SU-DHL-6 (cell line): ENCODE results near the gene IRF1.

Source experiments
- H2AFZ ChIP-seq: fragments of 200-600 bp; sonication (generic); 2 replicates; pipeline ENCODE4 v1.6.1; 2014; ENCODE audit warnings: low read depth, mild to moderate bottlenecking, moderate library complexity, mixed read lengths, antibody characterized with exemption, low read length; ENCODE audit not compliant: severe bottlenecking
- H3F3A ChIP-seq: fragments of 200-600 bp; shearing (Covaris generic); 2 replicates; pipeline ENCODE4 v1.6.0; 2016; ENCODE audit warnings: antibody characterized with exemption, mild to moderate bottlenecking; ENCODE audit not compliant: insufficient read depth
- H3K27ac ChIP-seq: fragments of 200-600 bp; sonication (generic); 2 replicates; pipeline ENCODE4 v1.5.1; 2016; ENCODE audit warnings: low read depth, mild to moderate bottlenecking, low read length, moderate library complexity, mixed read lengths
- H3K27me3 ChIP-seq: fragments of 200-600 bp; sonication (generic), shearing (Covaris generic); 2 replicates; pipeline ENCODE4 v1.6.0; 2014; ENCODE audit warnings: mild to moderate bottlenecking, low read length
- H3K36me3 ChIP-seq: fragments of 200-600 bp; sonication (generic); 2 replicates; pipeline ENCODE4 v1.6.1; 2014; ENCODE audit warnings: mild to moderate bottlenecking, low read length, mixed read lengths
- H3K4me2 ChIP-seq: fragments of 300-600, 200-600 bp; shearing (Covaris generic), sonication (generic); 2 replicates; pipeline ENCODE4 v1.6.0; 2014; ENCODE audit warnings: low read length, low read depth, mild to moderate bottlenecking; ENCODE audit not compliant: poor library complexity, severe bottlenecking
- H3K4me3 ChIP-seq: fragments of 200-600 bp; sonication (generic); 2 replicates; pipeline ENCODE4 v1.5.1; 2014; ENCODE audit warnings: antibody characterized with exemption, low read length, mild to moderate bottlenecking, mixed read lengths; ENCODE audit not compliant: insufficient read depth, poor library complexity, severe bottlenecking
- H3K79me2 ChIP-seq: fragments of 200-600 bp; sonication (generic); 2 replicates; pipeline ENCODE4 v1.6.1; 2014; ENCODE audit warnings: mild to moderate bottlenecking, low read length, moderate library complexity; ENCODE audit not compliant: insufficient read depth
- H3K9ac ChIP-seq: fragments of 200-600 bp; sonication (generic); 2 replicates; pipeline ENCODE4 v1.7.0; 2014; ENCODE audit warnings: mild to moderate bottlenecking, low read length
- H3K9me2 ChIP-seq: fragments of 200-600 bp; sonication (generic); replicated peaks from 2 replicates; pipeline ENCODE4 v1.6.1; 2014; ENCODE audit warnings: low read length; ENCODE audit not compliant: insufficient read depth
- H3K9me3 ChIP-seq: fragments of 200-600 bp; sonication (generic); 2 replicates; pipeline ENCODE4 v1.6.1; 2014; ENCODE audit warnings: low read length, mixed read lengths; ENCODE audit not compliant: insufficient read depth
- H4K20me1 ChIP-seq: fragments of 200-600 bp; sonication (generic); 2 replicates; pipeline ENCODE4 v1.6.1; 2014; ENCODE audit warnings: low read depth, mild to moderate bottlenecking, antibody characterized with exemption, low read length, moderate library complexity, mixed read lengths
- EZH2phosphoT487 ChIP-seq: fragments of 200-600 bp; sonication (generic), shearing (Covaris generic); conservative IDR thresholded peaks from 2 replicates; pipeline ENCODE4 v1.6.1; 2018; ENCODE audit warnings: mild to moderate bottlenecking, antibody characterized with exemption, low read length, moderate library complexity, mixed read lengths
- TF ChIP-seq, protein P1 (sequence below): fragments of 200-600 bp; sonication (generic); IDR thresholded peaks from one replicate; pipeline ENCODE4 v1.5.1; 2017; ENCODE audit warnings: antibody characterized with exemption, mild to moderate bottlenecking, low read length, moderate library complexity; ENCODE audit not compliant: insufficient read depth, poor library complexity, severe bottlenecking

The IRF1 gene

DNA sequence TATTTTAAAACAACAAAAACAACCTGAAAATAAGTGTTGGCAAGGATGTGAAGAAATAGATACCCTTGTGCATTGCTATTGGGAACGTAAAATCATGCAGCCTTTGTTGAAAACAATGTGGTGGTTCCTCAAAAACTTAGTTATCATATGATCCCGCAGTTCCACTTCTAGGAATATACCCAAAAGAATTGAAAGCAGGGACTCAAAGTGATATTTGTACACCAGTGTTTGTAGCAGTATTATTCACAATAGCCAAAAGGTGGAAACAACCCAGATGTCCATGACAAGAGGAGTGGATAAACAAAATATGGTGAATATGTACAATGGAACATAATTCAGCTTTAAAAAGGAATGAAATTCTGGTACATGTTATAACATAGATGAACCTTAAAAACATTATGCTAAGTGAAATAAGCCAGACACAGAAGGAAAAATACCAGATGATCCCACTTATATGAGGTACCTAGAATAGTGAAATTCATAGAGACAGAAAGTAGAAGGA lies 29.0 kb downstream of the IRF1 start:
- no peak for TF ChIP-seq EZH2phosphoT487
- TF ChIP-seq, protein P1, sequence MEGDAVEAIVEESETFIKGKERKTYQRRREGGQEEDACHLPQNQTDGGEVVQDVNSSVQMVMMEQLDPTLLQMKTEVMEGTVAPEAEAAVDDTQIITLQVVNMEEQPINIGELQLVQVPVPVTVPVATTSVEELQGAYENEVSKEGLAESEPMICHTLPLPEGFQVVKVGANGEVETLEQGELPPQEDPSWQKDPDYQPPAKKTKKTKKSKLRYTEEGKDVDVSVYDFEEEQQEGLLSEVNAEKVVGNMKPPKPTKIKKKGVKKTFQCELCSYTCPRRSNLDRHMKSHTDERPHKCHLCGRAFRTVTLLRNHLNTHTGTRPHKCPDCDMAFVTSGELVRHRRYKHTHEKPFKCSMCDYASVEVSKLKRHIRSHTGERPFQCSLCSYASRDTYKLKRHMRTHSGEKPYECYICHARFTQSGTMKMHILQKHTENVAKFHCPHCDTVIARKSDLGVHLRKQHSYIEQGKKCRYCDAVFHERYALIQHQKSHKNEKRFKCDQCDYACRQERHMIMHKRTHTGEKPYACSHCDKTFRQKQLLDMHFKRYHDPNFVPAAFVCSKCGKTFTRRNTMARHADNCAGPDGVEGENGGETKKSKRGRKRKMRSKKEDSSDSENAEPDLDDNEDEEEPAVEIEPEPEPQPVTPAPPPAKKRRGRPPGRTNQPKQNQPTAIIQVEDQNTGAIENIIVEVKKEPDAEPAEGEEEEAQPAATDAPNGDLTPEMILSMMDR: no peak
- no peaks in the 10 kb centered on the region for H3F3A ChIP-seq
- H3K9ac ChIP-seq: no peak overlapping the region
- H3K9me3 ChIP-seq: no peaks in the 10 kb centered on the region
- no peaks in the 10 kb centered on the region for H3K9me2 ChIP-seq
- H3K79me2 ChIP-seq: no peaks in the 10 kb centered on the region
- no peak overlapping the region for H2AFZ ChIP-seq
- no peak overlapping the region for H3K4me2 ChIP-seq
- no peak overlapping the region for H3K4me3 ChIP-seq
- H4K20me1 ChIP-seq: no peaks in the 10 kb centered on the region
- H3K27me3 ChIP-seq: no peaks in the 10 kb centered on the region
- no peaks in the 10 kb centered on the region for H3K36me3 ChIP-seq
- no peak overlapping the region for H3K27ac ChIP-seq

DNA sequence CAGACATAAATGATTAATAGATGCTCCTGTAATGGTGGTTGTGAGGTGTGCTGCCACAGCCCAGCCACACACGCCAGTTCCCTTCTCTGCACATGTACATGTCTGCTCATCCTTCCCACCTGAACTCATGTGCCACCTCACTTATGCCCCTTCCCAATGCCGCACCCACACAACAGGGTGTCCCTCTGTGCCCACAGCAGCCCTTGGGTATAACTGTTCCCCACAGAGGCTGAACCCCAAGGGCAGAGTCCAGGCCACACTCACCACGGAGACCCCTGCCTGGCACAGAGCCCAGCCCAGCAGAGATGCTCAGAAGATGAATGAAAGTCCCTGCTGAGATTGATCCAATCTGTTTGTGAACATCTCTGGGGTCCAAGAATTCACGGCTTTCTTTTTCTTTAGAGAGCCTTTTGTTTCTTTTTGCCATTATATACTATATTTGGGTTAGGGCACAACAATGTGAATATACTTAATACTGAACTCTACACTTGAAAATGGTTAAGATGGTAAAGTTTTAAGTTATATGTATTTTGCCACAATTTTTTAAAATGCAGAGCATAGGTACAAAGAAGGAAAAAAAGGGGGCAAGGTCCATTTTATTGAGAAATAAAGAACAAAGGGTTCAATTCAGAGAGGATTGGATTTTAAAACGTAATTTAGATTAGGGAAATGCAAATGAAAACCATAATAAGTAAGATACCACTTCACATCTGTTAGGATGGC lies 29.6 kb downstream of the IRF1 start:
- no peak overlapping the region for H2AFZ ChIP-seq
- no peak overlapping the region for H3K27ac ChIP-seq
- no peaks in the 10 kb centered on the region for H3K9me3 ChIP-seq
- H3K4me2 ChIP-seq: no peak overlapping the region
- no peak overlapping the region for H3K4me3 ChIP-seq
- no peaks in the 10 kb centered on the region for H3F3A ChIP-seq
- H3K79me2 ChIP-seq: no peaks in the 10 kb centered on the region
- H3K27me3 ChIP-seq: no peaks in the 10 kb centered on the region
- H4K20me1 ChIP-seq: no peaks in the 10 kb centered on the region
- H3K9ac ChIP-seq: no peak overlapping the region
- no peaks in the 10 kb centered on the region for H3K36me3 ChIP-seq
- H3K9me2 ChIP-seq: no peaks in the 10 kb centered on the region
- TF ChIP-seq, protein P1: no peak
- no peak for TF ChIP-seq EZH2phosphoT487

DNA sequence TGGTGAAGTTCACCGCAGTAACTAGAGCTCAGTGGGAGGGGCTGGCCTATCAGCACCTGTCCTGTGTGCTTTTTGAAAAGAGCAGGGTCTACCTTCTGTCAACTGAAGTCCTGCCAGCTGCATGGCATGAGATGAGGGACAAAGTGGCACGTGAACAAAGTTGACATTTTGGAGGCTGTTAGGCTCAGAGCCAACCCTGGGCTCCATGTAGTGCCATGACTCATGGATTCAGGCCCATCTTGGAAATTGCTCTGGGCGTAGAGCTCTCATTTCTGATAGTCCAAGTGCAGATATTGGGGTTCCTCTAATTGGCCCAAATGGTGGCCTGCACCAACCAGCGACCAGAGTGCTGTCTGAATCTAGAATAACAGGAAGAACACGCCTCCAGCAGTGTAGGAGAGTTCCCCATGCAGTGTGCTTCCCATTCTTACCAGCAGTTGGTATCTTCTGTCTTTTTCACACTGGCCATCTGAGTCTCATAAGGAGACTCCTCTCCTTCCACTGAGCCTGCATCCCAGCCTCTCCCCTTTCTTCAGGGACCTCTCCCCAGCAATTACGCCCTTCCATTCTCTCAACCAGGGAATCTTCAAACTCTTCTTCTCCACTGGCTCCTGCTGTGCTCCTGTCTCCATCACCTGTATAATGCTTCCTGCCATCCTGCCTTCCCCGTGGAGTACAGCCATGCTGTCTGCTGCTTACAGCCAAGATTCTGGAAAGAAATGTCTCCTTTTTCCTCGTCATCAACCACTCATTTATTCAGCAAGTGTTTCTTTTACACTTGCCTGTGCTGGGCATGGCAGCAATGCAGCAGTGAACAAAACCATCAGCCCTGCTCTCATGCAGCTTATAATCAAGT lies 30.4 kb downstream of the IRF1 start:
- H3K9ac ChIP-seq: no peak overlapping the region

More for the DNA sequence above, 30.4 kb downstream of the IRF1 start:
- Histone ChIP-seq H3K9me2 (no peaks in the 10 kb centered on the region), H3K79me2 (no peaks in the 10 kb centered on the region), H3K4me2 (no peak overlapping the region), H2AFZ (no peak overlapping the region), H3K36me3 (no peaks in the 10 kb centered on the region), H3K27ac (no peak overlapping the region), H3F3A (no peaks in the 10 kb centered on the region), H3K9me3 (no peaks in the 10 kb centered on the region), H3K27me3 (no peaks in the 10 kb centered on the region), H4K20me1 (no peaks in the 10 kb centered on the region), H3K4me3 (no peak overlapping the region)
- no peak for TF ChIP-seq EZH2phosphoT487
- TF ChIP-seq, protein P1: no peak
